K562 (cell line): Measurements from ENCODE around the gene CEMIP2. TPM values are rescaled to one million over a fixed set of nuclear protein-coding genes. Genes with fewer than 3 reads are reported as not detected.

Experiments
- DMBX1 ChIP-seq: fragments of 250-450 bp; sonication (Bioruptor Pico); IDR thresholded peaks from 2 replicates; pipeline ENCODE4 v1.8.0; 2022; ENCODE audit warnings: inconsistent platforms, mild to moderate bottlenecking, moderate library complexity, borderline replicate concordance
- EHMT2 ChIP-seq: fragments of 450-650 bp; IDR thresholded peaks from 2 replicates; pipeline ENCODE4 v1.6.1; 2018; ENCODE audit warnings: antibody characterized with exemption
- EP300 ChIP-seq: IDR thresholded peaks from 2 replicates; pipeline ENCODE4 v1.6.1; 2012; ENCODE audit warnings: low read length, improper control_type of control experiment
- LEF1 ChIP-seq: fragments of 450-650 bp; IDR thresholded peaks from 2 replicates; pipeline ENCODE4 v1.6.1; 2016; ENCODE audit warnings: mild to moderate bottlenecking
- NR2C1 ChIP-seq, 2 experiments: fragments of 450-650 bp; IDR thresholded peaks; 2 replicates each; pipeline ENCODE4 v1.6.1; 2017; ENCODE audit warnings: mild to moderate bottlenecking in 2 of 2, antibody characterized with exemption in 1 of 2, inconsistent platforms in 1 of 2, missing compliant biosample characterization in 1 of 2, missing genetic modification characterization in 1 of 2
- PTRF ChIP-seq: fragments of 450-650 bp; IDR thresholded peaks from 2 replicates; pipeline ENCODE4 v1.6.1; 2016; ENCODE audit warnings: mild to moderate bottlenecking, missing genetic modification characterization, missing compliant biosample characterization
- RBM34 ChIP-seq: fragments of 200-400 bp; formaldehyde crosslinking; IDR thresholded peaks from 2 replicates; pipeline ENCODE4 v1.6.1; 2018; ENCODE audit warnings: low read length, borderline replicate concordance; ENCODE audit not compliant: insufficient read depth
- SMAD4 ChIP-seq: fragments of 250-450 bp; sonication (Bioruptor Pico); conservative IDR thresholded peaks from 2 replicates; pipeline ENCODE4 v1.8.0; 2021; ENCODE audit warnings: inconsistent platforms, mild to moderate bottlenecking, moderate library complexity
- YY1 ChIP-seq, 3 experiments: IDR thresholded peaks; 2 replicates each; pipeline ENCODE4 v1.6.1; 2011; ENCODE audit warnings: low read length in 2 of 3, mild to moderate bottlenecking in 2 of 3, moderate library complexity in 2 of 3, borderline replicate concordance in 1 of 3, control low read depth in 1 of 3, low read depth in 1 of 3; ENCODE audit not compliant: insufficient read depth in 3 of 3, insufficient replicate concordance in 2 of 3, control insufficient read depth in 1 of 3, insufficient read length in 1 of 3; ENCODE audit errors: extremely low read depth in 1 of 3
- ZBTB2 ChIP-seq: fragments of 450-650 bp; IDR thresholded peaks from 2 replicates; pipeline ENCODE4 v1.6.1; 2016; ENCODE audit warnings: antibody characterized with exemption
- ZNF740 ChIP-seq, 3 experiments: fragments of 200-800 bp in 1 of 3; sonication (Bioruptor generic) in 1 of 3; sonication (generic) in 1 of 3; formaldehyde crosslinking in 1 of 3; IDR thresholded peaks; 2 replicates each; pipeline versions ENCODE4 v1.6.1 to v1.8.0; 2016 to 2022; ENCODE audit warnings: mild to moderate bottlenecking in 2 of 3, missing compliant biosample characterization in 2 of 3, missing genetic modification characterization in 2 of 3, missing genetic modification reagents in 1 of 3
- polyA plus RNA-seq, 8 experiments: library from polyadenylated mRNA; depleted of rRNA in 4 of 8; stranded (reverse) in 5 of 8; unstranded in 3 of 8; fragments of >200 nt; fragmentation: Nextera tagmentation in 2 of 8; fragmentation: Illumina TruSeq in 1 of 8; extraction: Ambion mirVana in 2 of 8; extraction: Trizol in 1 of 8; gene quantifications; 2 replicates each; pipeline versions ENCODE4 v1.2.1 to v1.2.3, GENCODE V29; 2011 to 2014; ENCODE audit warnings: inconsistent platforms in 1 of 8, missing spikeins in 1 of 8
- total RNA-seq, 7 experiments: library from RNA; depleted of rRNA in 6 of 7; stranded (reverse); fragments of >200 nt in 6 of 7; fragmentation: Illumina TruSeq in 2 of 7; extraction: Trizol in 2 of 7; gene quantifications; 2 replicates each; pipeline versions ENCODE4 v1.2.1 to v1.2.3, GENCODE V29; 2011 to 2021; ENCODE audit warnings: low replicate concordance in 1 of 7
- TF ChIP-seq, protein P1 (sequence below), 2 experiments: fragments of 450-650 bp in 1 of 2; sonication (generic) in 1 of 2; formaldehyde crosslinking in 1 of 2; IDR thresholded peaks; 2 replicates each; pipeline versions ENCODE4 v1.7.1 to v1.9.0; 2016 to 2022; ENCODE audit warnings: inconsistent platforms in 1 of 2, mild to moderate bottlenecking in 1 of 2, missing genetic modification reagents in 1 of 2

Gene CEMIP2
- total and polyA plus RNA-seq, 9 of the 15 experiments (the other 6 are each of a cell fraction or from before 2014, with no cell fraction given) = 5.4 to 29.9 (median 14.2) TPM

- TF ChIP-seq, protein P1, sequence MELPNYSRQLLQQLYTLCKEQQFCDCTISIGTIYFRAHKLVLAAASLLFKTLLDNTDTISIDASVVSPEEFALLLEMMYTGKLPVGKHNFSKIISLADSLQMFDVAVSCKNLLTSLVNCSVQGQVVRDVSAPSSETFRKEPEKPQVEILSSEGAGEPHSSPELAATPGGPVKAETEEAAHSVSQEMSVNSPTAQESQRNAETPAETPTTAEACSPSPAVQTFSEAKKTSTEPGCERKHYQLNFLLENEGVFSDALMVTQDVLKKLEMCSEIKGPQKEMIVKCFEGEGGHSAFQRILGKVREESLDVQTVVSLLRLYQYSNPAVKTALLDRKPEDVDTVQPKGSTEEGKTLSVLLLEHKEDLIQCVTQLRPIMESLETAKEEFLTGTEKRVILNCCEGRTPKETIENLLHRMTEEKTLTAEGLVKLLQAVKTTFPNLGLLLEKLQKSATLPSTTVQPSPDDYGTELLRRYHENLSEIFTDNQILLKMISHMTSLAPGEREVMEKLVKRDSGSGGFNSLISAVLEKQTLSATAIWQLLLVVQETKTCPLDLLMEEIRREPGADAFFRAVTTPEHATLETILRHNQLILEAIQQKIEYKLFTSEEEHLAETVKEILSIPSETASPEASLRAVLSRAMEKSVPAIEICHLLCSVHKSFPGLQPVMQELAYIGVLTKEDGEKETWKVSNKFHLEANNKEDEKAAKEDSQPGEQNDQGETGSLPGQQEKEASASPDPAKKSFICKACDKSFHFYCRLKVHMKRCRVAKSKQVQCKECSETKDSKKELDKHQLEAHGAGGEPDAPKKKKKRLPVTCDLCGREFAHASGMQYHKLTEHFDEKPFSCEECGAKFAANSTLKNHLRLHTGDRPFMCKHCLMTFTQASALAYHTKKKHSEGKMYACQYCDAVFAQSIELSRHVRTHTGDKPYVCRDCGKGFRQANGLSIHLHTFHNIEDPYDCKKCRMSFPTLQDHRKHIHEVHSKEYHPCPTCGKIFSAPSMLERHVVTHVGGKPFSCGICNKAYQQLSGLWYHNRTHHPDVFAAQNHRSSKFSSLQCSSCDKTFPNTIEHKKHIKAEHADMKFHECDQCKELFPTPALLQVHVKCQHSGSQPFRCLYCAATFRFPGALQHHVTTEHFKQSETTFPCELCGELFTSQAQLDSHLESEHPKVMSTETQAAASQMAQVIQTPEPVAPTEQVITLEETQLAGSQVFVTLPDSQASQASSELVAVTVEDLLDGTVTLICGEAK (IDR thresholded peaks at IDR 0.05) = 0 out of 2 replicates have a peak, but pooled peaks have one; percentile 16
- TF ChIP-seq, protein P1 (CRISPR knock-in tag; IDR thresholded peaks at IDR 0.05) = no peak
- TF ChIP-seq RBM34 = no peak
- TF ChIP-seq ZNF740 (CRISPR knock-in tag; IDR thresholded peaks at IDR 0.05) = no peak
- TF ChIP-seq ZNF740 (tag; IDR thresholded peaks at IDR 0.05) = no peak
- peak; percentile 56; the same call in 1 of the 2 replicates for TF ChIP-seq DMBX1 (CRISPR knock-in tag)
- peak; percentile 18; the same call in 1 of the 2 replicates for TF ChIP-seq ZBTB2
- TF ChIP-seq NR2C1 (IDR thresholded peaks at IDR 0.05) = no peak
- peak; percentile 15; the same call in 1 of the 2 replicates for TF ChIP-seq NR2C1 (tag; IDR thresholded peaks at IDR 0.05)
- no peak for TF ChIP-seq PTRF (tag)
- 0 out of 2 replicates have a peak, but pooled peaks have one; percentile 15 for TF ChIP-seq EHMT2
- no peak for TF ChIP-seq YY1 (IDR thresholded peaks at IDR 0.05; ENCODE audit: borderline replicate concordance in 1 of 3, control insufficient read depth in 1 of 3, extremely low read depth in 1 of 3, insufficient read depth in 3 of 3, insufficient read length in 1 of 3, insufficient replicate concordance in 2 of 3, low read depth in 1 of 3, low read length in 2 of 3)
- no peak for TF ChIP-seq LEF1
- peak; percentile 44; the same call in 1 of the 2 replicates for TF ChIP-seq SMAD4 (CRISPR knock-in tag)
- TF ChIP-seq EP300 = peak; percentile 55; the same call in 1 of the 2 replicates
These were observed 121.2 kb downstream of the CEMIP2 start (continued) for GRCh38 chr9:71647094-71647591.
